CD4-positive, alpha-beta T cell treated with Interferon alpha-2 for 1 hour (primary cell): Measurements from ENCODE around the gene STRIP1.

ENCODE experiments used
- DNase-seq, 2 donors: peaks; one replicate each; pipeline ENCODE4 v3.0.0-alpha.2; 2020 to 2022

STRIP1 gene

GRCh38 chr1:110034451-110035235, at the start of gene STRIP1:
TSS of gene STRIP1 (plus strand) at chr1:110034624. CDS start at chr1:110034638, 14 bp downstream.
- peak; percentile 95 to 97 for DNase-seq

GRCh38 chr1:109985247-109986053, 49.0 kb upstream of the STRIP1 start:
- DNase-seq: no peak

- DNase-seq: no peak
Measured at GRCh38 chr1:109986054-109986444, 48.4 kb upstream of the STRIP1 start.

GRCh38 chr1:109988349-109988914, 46.0 kb upstream of the STRIP1 start:
- DNase-seq: no peak

GRCh38 chr1:109989506-109990301, 44.7 kb upstream of the STRIP1 start:
- no peak for DNase-seq

- DNase-seq: no peak
Measured at GRCh38 chr1:109990302-109990653, 44.1 kb upstream of the STRIP1 start.

GRCh38 chr1:109991400-109991925, 43.0 kb upstream of the STRIP1 start:
- DNase-seq: no peak

- DNase-seq: no peak
Measured at GRCh38 chr1:109993885-109994284, 40.5 kb upstream of the STRIP1 start.

GRCh38 chr1:109994654-109995053, 39.8 kb upstream of the STRIP1 start:
- no peak for DNase-seq

GRCh38 chr1:109995536-109995935, 38.9 kb upstream of the STRIP1 start:
- DNase-seq: no peak

GRCh38 chr1:109996476-109996875, 37.9 kb upstream of the STRIP1 start:
- DNase-seq: no peak

- DNase-seq: no peak
Measured at GRCh38 chr1:109997204-109997866, 37.1 kb upstream of the STRIP1 start.

- no peak for DNase-seq
Measured at GRCh38 chr1:109997867-109998229, 36.6 kb upstream of the STRIP1 start.

- DNase-seq: no peak
Measured at GRCh38 chr1:110002695-110003094, 31.7 kb upstream of the STRIP1 start.

- DNase-seq: no peak
Measured at GRCh38 chr1:110003747-110004428, 30.5 kb upstream of the STRIP1 start.

GRCh38 chr1:110004583-110004982, 29.8 kb upstream of the STRIP1 start:
- DNase-seq: no peak

- no peak for DNase-seq
Measured at GRCh38 chr1:110005971-110006370, 28.5 kb upstream of the STRIP1 start.

- DNase-seq: no peak
Measured at GRCh38 chr1:110006516-110006915, 27.9 kb upstream of the STRIP1 start.

- DNase-seq: no peak
Measured at GRCh38 chr1:110007046-110007830, 27.2 kb upstream of the STRIP1 start.

GRCh38 chr1:110008971-110009565, 25.4 kb upstream of the STRIP1 start:
- DNase-seq: no peak
